ENCODE data around the gene ADAMTS18. TPM values are rescaled to one million over a fixed set of nuclear protein-coding genes. Genes with fewer than 3 reads are reported as not detected.

The ADAMTS18 gene
- total and polyA plus RNA-seq, 2 of the 8 experiments (the other 6 are each of a cell fraction or from before 2014, with no cell fraction given) = 0.05 to 0.19 TPM

GRCh38 chr16:77424871-77425604, 9.8 kb downstream of the ADAMTS18 start:
- Histone ChIP-seq H2BK5ac (ENCODE audit: low read depth, low read length) (no peak overlapping the region), H3K4me1 (replicated peaks in 1 of 4; ENCODE audit: control insufficient read depth in 3 of 4, insufficient read depth in 4 of 4, low read length in 3 of 4) (no peaks in the 10 kb centered on the region), H3K23me2 (ENCODE audit: low read depth, low read length) (no peaks in the 10 kb centered on the region), H3K9me3 (ENCODE audit: insufficient read depth in 2 of 2, low read depth in 1 of 2, low read length in 1 of 2) (no peaks in the 10 kb centered on the region), H2BK12ac (ENCODE audit: low read depth, low read length) (no peak overlapping the region), H3K27ac (ENCODE audit: low read depth, low read length) (no peak overlapping the region), H3K4me2 (ENCODE audit: insufficient read depth in 1 of 2, low read depth in 2 of 2, low read length in 2 of 2) (no peak overlapping the region), H2AFZ (ENCODE audit: low read length) (no peak overlapping the region), H3K9ac (replicated peaks in 1 of 4; ENCODE audit: extremely low read depth in 1 of 4, low read depth in 3 of 4, low read length in 3 of 4) (no peak overlapping the region), H2BK120ac (replicated peaks; ENCODE audit: low read depth, low read length) (no peak overlapping the region), H3K4ac (replicated peaks; ENCODE audit: insufficient read length, low read depth, low read length) (no peak overlapping the region), H3K36me3 (ENCODE audit: control insufficient read depth in 2 of 4, insufficient read depth in 4 of 4, low read length in 3 of 4) (no peaks in the 10 kb centered on the region), H4K8ac (ENCODE audit: extremely low read depth, insufficient read depth, low read length) (no peak overlapping the region), H4K20me1 (replicated peaks in 1 of 2; ENCODE audit: control insufficient read depth in 1 of 2, insufficient read depth in 2 of 2, low read length in 2 of 2) (no peaks in the 10 kb centered on the region), H4K5ac (ENCODE audit: insufficient read length, low read depth, low read length) (no peak overlapping the region), H2BK15ac (ENCODE audit: low read length) (no peak overlapping the region), H3K23ac (ENCODE audit: insufficient read length) (no peak overlapping the region), H3K79me1 (ENCODE audit: low read depth, low read length) (no peaks in the 10 kb centered on the region), H2AK5ac (ENCODE audit: low read depth, low read length) (no peak overlapping the region), H3K4me3 (ENCODE audit: extremely low read depth in 1 of 4, insufficient read depth in 2 of 4, low read depth in 3 of 4, low read length in 4 of 4) (no peak overlapping the region), H3K14ac (ENCODE audit: insufficient read length) (no peak overlapping the region), H3K27me3 (replicated peaks in 1 of 4; ENCODE audit: control insufficient read depth in 3 of 4, extremely low read depth in 1 of 4, insufficient read depth in 3 of 4, low read length in 3 of 4) (no peaks in the 10 kb centered on the region), H2BK20ac (ENCODE audit: low read length) (no peak overlapping the region), H3K56ac (replicated peaks; ENCODE audit: insufficient read length, low read depth, low read length) (no peak overlapping the region), H4K91ac (replicated peaks; ENCODE audit: insufficient read length, low read length) (no peak overlapping the region), H3K79me2 (ENCODE audit: control insufficient read depth in 1 of 2, insufficient read depth in 2 of 2, low read length in 2 of 2) (no peaks in the 10 kb centered on the region), H3K18ac (ENCODE audit: extremely low read depth, low read length) (no peak overlapping the region)
- FAIRE-seq (no peak), DNase-seq (ENCODE audit: low read depth in 1 of 2, low spot score in 2 of 2) (no peak)
- CTCF ChIA-PET (ENCODE audit: partially characterized antibody) = interaction anchor here (0.6 to 1.2 kb wide), 4 partner anchors 8 to 138 kb away, joined by 3 to 4 read pairs (median 3); no protein-coding TSS in a partner anchor
- POLR2A ChIA-PET (ENCODE audit: partially characterized antibody) = no interaction called here
- TF ChIP-seq SP2 (IDR thresholded peaks at IDR 0.05; ENCODE audit: low read length) = no peak
- TF ChIP-seq CHD2 (IDR thresholded peaks at IDR 0.05; ENCODE audit: low read length) = no peak
- TF ChIP-seq USF2 (IDR thresholded peaks at IDR 0.05; ENCODE audit: low read length) = no peak
- TF ChIP-seq HDAC6 (IDR thresholded peaks at IDR 0.05; ENCODE audit: low read depth, low read length) = no peak
- no peak for TF ChIP-seq NANOG (IDR thresholded peaks at IDR 0.05; ENCODE audit: insufficient read depth, low read depth, low read length, poor library complexity, severe bottlenecking)
- TF ChIP-seq SP4 (IDR thresholded peaks at IDR 0.05; ENCODE audit: low read length) = no peak
- WGBS, 2 experiments (ENCODE audit: extremely low coverage in 1 of 2, insufficient coverage in 1 of 2, insufficient read length in 1 of 2, insufficient replicate concordance in 2 of 2, low coverage in 1 of 2, low lambda C conversion rate in 2 of 2, missing lambda C conversion rate in 1 of 2) = 87% methylated on average over 10 of the region's 10 CpGs; no CpG with 5 or more reads in 1 of the 2 experiments

Measured in H1 (cell line).